Lung (tissue), 12 donors: ENCODE measurements around the gene FHL5. TPM values are rescaled to one million over a fixed set of nuclear protein-coding genes. Genes with fewer than 3 reads are reported as not detected.
"Not testable (repeated sequence)": the region's sequence is repeated elsewhere in the genome, so short reads cannot be mapped to it uniquely, and the experiment has no call there.

Experiments used
- ATAC-seq: fragments of 200-7000 bp; cut with Tn5 transposase; one replicate; pipeline ENCODE4 v1.9.1; 2020; ENCODE audit warnings: moderate number of reproducible peaks; ENCODE audit not compliant: insufficient read depth, low FRiP score
- DNase-seq, 3 donors: peaks; one replicate each; pipeline ENCODE4 v3.0.0-alpha.2; 2013 to 2017
- H3K27ac ChIP-seq, 2 donors: one replicate each; pipeline ENCODE4 v1.5.1; 2013; ENCODE audit warnings: mild to moderate bottlenecking in 2 of 2, moderate library complexity in 2 of 2, control low read depth in 1 of 2, inconsistent platforms in 1 of 2, low read depth in 1 of 2, low read length in 1 of 2
- H3K27me3 ChIP-seq, 3 donors: one replicate each; pipeline ENCODE4 v1.5.1; 2013; ENCODE audit warnings: low read length in 2 of 3; ENCODE audit not compliant: control insufficient read depth in 3 of 3, insufficient read depth in 3 of 3
- H3K36me3 ChIP-seq, 4 donors: one replicate each; pipeline ENCODE4 v1.5.1; 2013; ENCODE audit warnings: low read length in 4 of 4, mild to moderate bottlenecking in 1 of 4, moderate library complexity in 1 of 4; ENCODE audit not compliant: control insufficient read depth in 4 of 4, insufficient read depth in 4 of 4
- H3K4me1 ChIP-seq, 5 donors: one replicate each; pipeline ENCODE4 v1.5.1; 2013; ENCODE audit warnings: low read length in 5 of 5, mild to moderate bottlenecking in 2 of 5, moderate library complexity in 1 of 5; ENCODE audit not compliant: control insufficient read depth in 5 of 5, insufficient read depth in 5 of 5
- H3K4me3 ChIP-seq: one replicate; pipeline ENCODE4 v1.5.1; 2013; ENCODE audit warnings: mild to moderate bottlenecking, control low read depth, moderate library complexity
- H3K9ac ChIP-seq, 2 donors: one replicate each; pipeline ENCODE4 v1.5.1; 2013; ENCODE audit warnings: low read length in 2 of 2, control low read depth in 1 of 2; ENCODE audit not compliant: insufficient read depth in 1 of 2
- H3K9me3 ChIP-seq, 4 donors: one replicate each; pipeline ENCODE4 v1.5.1; 2013; ENCODE audit warnings: low read length in 3 of 4, mild to moderate bottlenecking in 1 of 4, moderate library complexity in 1 of 4; ENCODE audit not compliant: control insufficient read depth in 4 of 4, insufficient read depth in 3 of 4
- WGBS, 2 donors: extraction: QIAGEN DNeasy Blood & Tissue Kit; methylation state at CpG; one replicate each; pipeline ENCODE4 v1.1.7; 2013; 5-methylcytosine and 5-hydroxymethylcytosine counted together
- polyA plus RNA-seq, 2 donors: library from polyadenylated mRNA; stranded (reverse); fragments of 200-250 nt; gene quantifications; one replicate each; pipeline ENCODE4 v1.2.1, GENCODE V29; 2013
- total RNA-seq, 2 donors: library from RNA; depleted of rRNA in 1 of 2; stranded (reverse); fragments of >200 nt in 1 of 2; gene quantifications; one replicate each; pipeline ENCODE4 v1.2.1, GENCODE V29; 2014 to 2021
- TF ChIP-seq, protein P1 (sequence below): IDR thresholded peaks from 2 replicates; pipeline ENCODE4 v1.5.1; 2012; ENCODE audit warnings: mild to moderate bottlenecking; ENCODE audit errors: control extremely low read depth, extremely low read depth
- donor health status: control.
- donor health status: control.
- donor health status: Bipolar disorder and iron deficiency.
- donor health status: healthy.
- donor health status: DM: yes; HTN: yes; CAD: no.

FHL5 gene
- total and polyA plus RNA-seq, 4 donors = 5.4 to 15.0 (median 8.4) TPM

DNA sequence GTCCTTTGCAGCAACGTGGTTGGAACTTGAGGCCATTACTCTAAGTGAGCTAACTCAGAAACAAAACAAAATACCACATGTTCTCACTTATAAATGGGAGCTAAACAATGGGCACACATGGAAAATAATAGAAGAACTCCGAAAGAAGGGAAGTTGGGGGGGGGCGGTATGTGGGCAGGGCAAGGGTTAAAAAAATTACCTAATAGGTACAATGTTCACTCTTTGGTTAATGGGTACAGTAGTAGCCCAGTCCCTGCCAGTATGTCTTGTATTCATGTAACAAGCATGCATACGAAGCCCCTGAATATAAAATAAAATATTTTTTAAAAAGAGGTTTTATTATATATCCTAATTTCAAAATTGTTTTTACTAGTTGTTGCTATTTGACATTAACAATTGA lies 15.3 kb upstream of the FHL5 start:
- TF ChIP-seq, protein P1, sequence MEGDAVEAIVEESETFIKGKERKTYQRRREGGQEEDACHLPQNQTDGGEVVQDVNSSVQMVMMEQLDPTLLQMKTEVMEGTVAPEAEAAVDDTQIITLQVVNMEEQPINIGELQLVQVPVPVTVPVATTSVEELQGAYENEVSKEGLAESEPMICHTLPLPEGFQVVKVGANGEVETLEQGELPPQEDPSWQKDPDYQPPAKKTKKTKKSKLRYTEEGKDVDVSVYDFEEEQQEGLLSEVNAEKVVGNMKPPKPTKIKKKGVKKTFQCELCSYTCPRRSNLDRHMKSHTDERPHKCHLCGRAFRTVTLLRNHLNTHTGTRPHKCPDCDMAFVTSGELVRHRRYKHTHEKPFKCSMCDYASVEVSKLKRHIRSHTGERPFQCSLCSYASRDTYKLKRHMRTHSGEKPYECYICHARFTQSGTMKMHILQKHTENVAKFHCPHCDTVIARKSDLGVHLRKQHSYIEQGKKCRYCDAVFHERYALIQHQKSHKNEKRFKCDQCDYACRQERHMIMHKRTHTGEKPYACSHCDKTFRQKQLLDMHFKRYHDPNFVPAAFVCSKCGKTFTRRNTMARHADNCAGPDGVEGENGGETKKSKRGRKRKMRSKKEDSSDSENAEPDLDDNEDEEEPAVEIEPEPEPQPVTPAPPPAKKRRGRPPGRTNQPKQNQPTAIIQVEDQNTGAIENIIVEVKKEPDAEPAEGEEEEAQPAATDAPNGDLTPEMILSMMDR = no peak
- WGBS, 2 donors = 95 to 99% methylated on average over 4 of the region's 4 CpGs
- no peaks in the 10 kb centered on the region for H3K4me1 ChIP-seq
- no peak overlapping the region for H3K4me3 ChIP-seq
- H3K9ac ChIP-seq = no peak overlapping the region
- no peak for DNase-seq
- no peak for ATAC-seq
- H3K9me3 ChIP-seq = no peaks in the 10 kb centered on the region
- no peak overlapping the region for H3K27ac ChIP-seq
- H3K36me3 ChIP-seq = peaks cover 12 to 40% (median 28%) of the 10 kb centered on the region in 4 donors
- no peaks in the 10 kb centered on the region for H3K27me3 ChIP-seq

DNA sequence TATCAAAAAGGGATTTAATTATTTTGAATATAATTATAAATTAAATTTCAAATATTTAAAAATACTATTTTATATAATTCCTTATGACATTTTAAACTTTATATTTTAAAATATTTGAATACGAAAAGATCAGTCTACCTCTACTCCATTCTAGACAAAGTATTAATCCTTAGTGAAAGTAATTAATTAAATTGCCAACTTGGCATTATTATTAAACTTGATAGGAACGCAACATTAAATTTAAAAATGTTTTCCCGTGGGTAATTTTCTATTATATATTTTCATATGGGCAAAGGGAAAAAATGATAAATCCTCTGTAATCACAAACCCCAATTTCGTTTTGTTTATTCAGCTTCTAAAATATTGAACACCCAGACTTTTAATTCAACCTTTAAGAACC lies 8.4 kb upstream of the FHL5 start:
- Histone ChIP-seq H3K9me3 (no peaks in the 10 kb centered on the region), H3K9ac (no peak overlapping the region), H3K4me3 (no peak overlapping the region), H3K27ac (no peak overlapping the region), H3K27me3 (no peaks in the 10 kb centered on the region), H3K36me3 (peaks cover 15 to 25% (median 20%) of the 10 kb centered on the region in 4 donors), H3K4me1 (no peaks in the 10 kb centered on the region)
- WGBS, 2 donors = 97% methylated on average over 4 of the region's 4 CpGs
- DNase-seq (no peak), ATAC-seq (no peak)
- TF ChIP-seq, protein P1 = no peak

DNA sequence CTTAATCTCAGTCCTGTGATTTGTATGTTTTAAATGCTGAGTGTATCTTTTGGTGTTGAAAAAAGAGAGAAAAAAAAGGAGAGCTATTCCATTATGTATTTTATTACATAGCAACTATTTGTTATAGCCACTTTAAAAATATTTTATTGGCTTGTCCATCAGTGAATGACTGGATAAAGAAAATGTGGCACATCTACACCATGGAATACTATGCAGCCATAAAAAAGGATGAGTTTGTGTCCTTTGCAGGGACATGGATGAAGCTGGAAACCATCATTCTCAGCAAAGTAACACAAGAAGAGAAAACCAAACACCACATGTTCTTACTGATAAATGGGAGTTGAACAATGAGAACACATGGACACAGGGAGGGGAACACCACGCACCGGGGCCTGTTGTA lies 3.2 kb upstream of the FHL5 start:
- H3K27ac ChIP-seq, H3K27me3 ChIP-seq, H3K9ac ChIP-seq, H3K4me1 ChIP-seq, H3K4me3 ChIP-seq, H3K36me3 ChIP-seq, H3K9me3 ChIP-seq, DNase-seq, ATAC-seq: not testable (repeated sequence)
- WGBS, 2 donors = 92 to 98% methylated on average over 2 of the region's 2 CpGs

DNA sequence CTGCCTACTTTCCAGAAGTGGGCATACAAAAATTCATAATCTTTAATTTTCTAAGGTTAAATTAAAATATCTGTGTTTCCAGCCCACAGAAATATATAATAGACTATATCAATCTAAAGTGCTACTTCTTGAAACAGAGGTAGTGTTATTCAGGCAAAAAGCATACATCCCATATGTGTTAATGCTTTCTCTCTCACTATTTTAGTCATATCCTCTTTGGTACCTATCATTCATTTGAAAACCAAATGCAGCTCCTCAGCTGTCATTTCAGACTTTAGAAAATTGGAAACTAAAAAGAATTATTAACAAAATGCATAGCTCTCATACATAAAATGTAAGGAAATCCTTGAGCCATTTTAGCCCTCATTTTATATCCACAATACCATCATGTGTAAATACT lies 925 bp downstream of the FHL5 start:
- TF ChIP-seq, protein P1 = no peak
- Histone ChIP-seq H3K36me3 (no peaks in the 10 kb centered on the region), H3K27me3 (no peaks in the 10 kb centered on the region), H3K9ac (no peak overlapping the region), H3K27ac (no peak overlapping the region), H3K4me3 (no peak overlapping the region), H3K9me3 (no peaks in the 10 kb centered on the region), H3K4me1 (no peaks in the 10 kb centered on the region)
- DNase-seq (no peak), ATAC-seq (no peak)
